ENCODE results near the gene ENG. TPM values are rescaled to one million over a fixed set of nuclear protein-coding genes. Genes with fewer than 3 reads are reported as not detected.

The ENG gene
- total RNA-seq, 2 experiments from 2014 or later = 10.5 to 11.6 TPM

DNA sequence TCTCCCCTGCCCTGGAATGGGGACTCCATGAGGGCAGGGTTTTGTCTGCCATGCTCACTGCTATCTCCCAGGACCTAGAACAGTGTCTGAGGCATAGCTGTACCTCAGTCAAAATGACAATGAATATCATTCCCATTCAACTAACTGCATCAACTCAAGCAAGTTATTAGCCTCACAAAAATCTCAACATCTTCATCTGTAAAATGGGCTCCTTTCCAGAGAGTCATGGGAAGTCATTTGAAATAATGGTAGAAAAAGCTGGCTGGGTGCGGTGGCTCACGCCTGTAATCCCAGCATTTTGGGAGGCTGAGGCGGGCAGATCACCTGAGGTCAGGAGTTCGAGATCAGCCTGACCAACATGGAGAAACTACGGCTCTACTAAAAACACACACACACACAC lies 85.4 kb downstream of the ENG start:
- intact Hi-C loops (cut with micrococcal nuclease) = no loop called here
- CTCF ChIA-PET = interaction anchor here (0.5 to 1.8 kb wide), 4 partner anchors 15 to 149 kb away, joined by 3 to 7 read pairs (median 4); partner anchors contain the start of gene TOR2A
- no peak for DNase-seq
- peaks cover 18% of the 10 kb centered on the region for H3K36me3 Mint-ChIP-seq (ENCODE audit: low read depth)
- no peaks in the 10 kb centered on the region for H3K27me3 Mint-ChIP-seq (ENCODE audit: low read depth)
- H3K9me3 Mint-ChIP-seq = no peaks in the 10 kb centered on the region
- peak overlapping the region; percentile 2 for H3K4me3 Mint-ChIP-seq
- H3K27ac Mint-ChIP-seq = peak overlapping the region; percentile 51
- H3K4me1 Mint-ChIP-seq (ENCODE audit: low read depth) = peaks cover 68% of the 10 kb centered on the region

- peaks cover 15% of the 10 kb centered on the region for H3K36me3 Mint-ChIP-seq (ENCODE audit: low read depth)
- intact Hi-C loops (cut with micrococcal nuclease) = no loop called here
- peaks cover 72% of the 10 kb centered on the region for H3K4me1 Mint-ChIP-seq (ENCODE audit: low read depth)
Observed at GRCh38 chr9:127768698-127769097, 85.8 kb downstream of the ENG start.

DNA sequence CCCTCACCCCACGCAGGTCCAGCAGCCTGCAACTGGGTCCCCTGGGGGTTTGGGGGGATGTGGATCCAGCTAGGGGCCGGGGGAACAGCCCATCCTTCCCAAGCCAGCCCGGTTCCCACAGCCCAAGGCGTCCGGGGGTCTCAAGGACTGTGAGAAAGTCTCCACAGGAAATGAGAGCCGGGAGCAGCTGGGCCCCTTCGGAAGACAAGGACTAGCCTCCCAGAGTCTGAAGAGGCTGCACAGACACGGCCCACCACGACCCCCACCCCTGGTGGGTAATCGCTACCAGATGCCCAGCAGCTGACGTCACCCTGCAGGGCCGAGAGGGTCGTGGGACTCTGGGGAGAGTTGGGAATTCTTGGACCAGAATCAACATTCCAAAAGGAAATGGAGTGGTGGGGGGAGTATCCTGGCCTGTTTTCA lies 86.5 kb downstream of the ENG start:
- CTCF ChIA-PET = interaction anchor here (0.7 to 4.8 kb wide), 8 partner anchors 8 to 102 kb away, joined by 3 to 17 read pairs (median 4); partner anchors contain the start of gene TOR2A
- Mint-ChIP-seq H3K36me3 (ENCODE audit: low read depth) (peaks cover 15% of the 10 kb centered on the region), H3K9me3 (no peaks in the 10 kb centered on the region)

More at GRCh38 chr9:127768698-127769097, 85.8 kb downstream of the ENG start:
- no peak for DNase-seq
- Mint-ChIP-seq H3K27ac (peak overlapping the region; percentile 51), H3K27me3 (ENCODE audit: low read depth) (no peaks in the 10 kb centered on the region), H3K4me3 (no peak overlapping the region), H3K9me3 (no peaks in the 10 kb centered on the region)
- CTCF ChIA-PET = interaction anchor here (0.6 to 1.8 kb wide), 3 partner anchors 16 to 148 kb away, joined by 4 to 5 read pairs (median 4); partner anchors contain the start of gene TOR2A

DNA sequence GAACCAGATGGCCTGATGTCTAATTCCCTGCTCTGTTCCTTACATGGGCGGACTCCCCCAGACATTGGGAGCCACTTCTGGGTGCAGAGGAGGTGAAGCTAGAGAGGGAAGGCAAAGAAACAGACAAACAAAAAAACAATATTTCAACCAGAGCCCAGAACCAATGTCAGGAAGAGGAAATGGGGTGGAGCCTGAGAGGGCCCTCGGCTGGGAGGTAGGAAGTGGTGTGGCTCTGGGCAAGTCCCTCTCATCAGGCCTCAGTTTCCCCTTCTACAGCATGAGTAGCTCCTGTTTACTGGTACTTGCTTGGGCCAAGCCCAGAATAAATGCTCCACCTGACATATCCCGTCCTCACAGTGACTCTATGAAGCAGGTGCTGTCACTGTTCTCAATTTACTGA lies 87.0 kb downstream of the ENG start:
- Mint-ChIP-seq H3K27ac (peak overlapping the region; percentile 88), H3K4me1 (ENCODE audit: low read depth) (peaks cover 72% of the 10 kb centered on the region), H3K36me3 (ENCODE audit: low read depth) (peaks cover 15% of the 10 kb centered on the region), H3K27me3 (ENCODE audit: low read depth) (no peaks in the 10 kb centered on the region), H3K4me3 (peak overlapping the region; percentile 41), H3K9me3 (no peaks in the 10 kb centered on the region)
- CTCF ChIA-PET = interaction anchor here (0.7 to 4.8 kb wide), 10 partner anchors 9 to 102 kb away, joined by 3 to 17 read pairs (median 4); partner anchors contain the start of gene TOR2A
- intact Hi-C loops (cut with micrococcal nuclease) = no loop called here
- DNase-seq = peak; percentile 53

More for the DNA sequence above, 86.5 kb downstream of the ENG start:
- no peak for DNase-seq
- H3K27me3 Mint-ChIP-seq (ENCODE audit: low read depth) = no peaks in the 10 kb centered on the region
- H3K27ac Mint-ChIP-seq = peak overlapping the region; percentile 53
- peaks cover 74% of the 10 kb centered on the region for H3K4me1 Mint-ChIP-seq (ENCODE audit: low read depth)
- intact Hi-C loops (cut with micrococcal nuclease) = no loop called here
- H3K4me3 Mint-ChIP-seq = no peak overlapping the region

DNA sequence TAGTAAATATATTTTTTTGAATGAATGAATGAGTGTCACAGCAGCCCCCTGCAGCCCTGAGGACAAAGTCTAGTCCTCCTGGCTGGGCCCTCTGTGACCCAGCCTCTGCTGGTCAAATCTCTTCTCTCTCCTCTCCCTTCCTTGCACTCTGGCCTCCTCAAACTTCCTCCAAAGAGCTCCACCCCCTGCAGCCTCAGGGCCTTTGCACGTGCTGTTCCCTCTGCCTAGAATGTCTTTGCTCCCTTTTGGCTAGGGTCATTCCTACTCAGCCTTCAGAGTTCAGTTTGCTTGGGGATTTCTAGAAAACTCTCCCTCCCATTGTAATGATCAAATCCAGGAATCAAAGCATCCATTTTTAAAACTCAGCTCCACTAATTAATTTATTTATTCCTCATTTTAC lies 89.0 kb downstream of the ENG start:
- intact Hi-C loops (cut with micrococcal nuclease) = no loop called here
- Mint-ChIP-seq H3K4me1 (ENCODE audit: low read depth) (peaks cover 56% of the 10 kb centered on the region), H3K27ac (no peak overlapping the region), H3K4me3 (no peak overlapping the region), H3K9me3 (no peaks in the 10 kb centered on the region), H3K27me3 (ENCODE audit: low read depth) (no peaks in the 10 kb centered on the region), H3K36me3 (ENCODE audit: low read depth) (peaks cover 11% of the 10 kb centered on the region)
- CTCF ChIA-PET = interaction anchor here (0.7 to 4.8 kb wide), 6 partner anchors 13 to 156 kb away, joined by 3 to 17 read pairs (median 4); partner anchors contain the start of genes SH2D3C and TOR2A
- no peak for DNase-seq

Small RNA genes within 50 kb of the gene (microRNA-seq; reads per million reads assigned to microRNA genes)
- gene MIR2861 (ENCODE audit: borderline microRNAs expressed, borderline replicate concordance) (not detected), gene MIR3960 (ENCODE audit: borderline microRNAs expressed, borderline replicate concordance) (not detected), gene MIR4672 (ENCODE audit: borderline microRNAs expressed, borderline replicate concordance) (not detected)

Other genes with a start within 250 kb of the ENG start
- gene STXBP1, start 242.4 kb downstream of the ENG start, total RNA-seq = 10 to 100 TPM; 17.4 to 17.8 TPM
- gene CFAP157, start 147.7 kb downstream of the ENG start, total RNA-seq = under 1 TPM in 1 of 2 experiments, not detected in 1; 0.07 TPM
- 10 to 100 TPM; 23.3 to 24.1 TPM for gene PTRH1, start 139.0 kb downstream of the ENG start, total RNA-seq
- under 1 TPM; 0.50 to 0.79 TPM for gene TTC16, start 138.6 kb downstream of the ENG start, total RNA-seq
- gene TOR2A, start 119.4 kb downstream of the ENG start, total RNA-seq = 10 to 100 TPM; 11.8 to 12.7 TPM
- gene SH2D3C, start 76.0 kb downstream of the ENG start, total RNA-seq = 10 to 100 TPM; 27.2 to 27.3 TPM
- 10 to 100 TPM; 64.6 to 73.6 TPM for gene CDK9, start 68.6 kb downstream of the ENG start, total RNA-seq
- 10 to 100 TPM; 67.8 to 73.0 TPM for gene FPGS, start 51.8 kb downstream of the ENG start, total RNA-seq
- 10 to 100 TPM; 11.8 to 11.9 TPM for gene AK1, start 23.0 kb upstream of the ENG start, total RNA-seq
- gene ST6GALNAC6, start 44.9 kb upstream of the ENG start, total RNA-seq = 10 to 100 TPM; 28.7 to 29.1 TPM
- 10 to 100 TPM; 22.3 to 24.6 TPM for gene ST6GALNAC4, start 62.4 kb upstream of the ENG start, total RNA-seq
- 1 to 10 TPM; 1.1 to 1.8 TPM for gene PIP5KL1, start 76.1 kb upstream of the ENG start, total RNA-seq
- 10 to 100 TPM; 41.6 to 43.4 TPM for gene DPM2, start 83.2 kb upstream of the ENG start, total RNA-seq
- gene EEIG1, start 126.3 kb upstream of the ENG start, total RNA-seq = 10 to 100 TPM; 61.0 to 70.8 TPM
- gene NAIF1, start 212.7 kb upstream of the ENG start, total RNA-seq = 10 to 100 TPM; 12.3 to 12.8 TPM
- gene SLC25A25, start 213.6 kb upstream of the ENG start, total RNA-seq = 10 to 100 TPM; 12.0 to 12.7 TPM